DMS53 treated with DMSO at 0.1 percent for 48 hours (cell line): ENCODE data around the gene ACOT12.
"Not testable (repeated sequence)": the region's sequence is repeated elsewhere in the genome, so short reads cannot be mapped to it uniquely, and the experiment has no call there.

ENCODE experiments used
- DNase-seq: peaks from one replicate; lab custom pipeline; 2025; ENCODE audit not compliant: unreplicated experiment; lab: John Stamatoyannopoulos, UW

Gene ACOT12

GRCh38 chr5:81297531-81297930 is 96.4 kb downstream of the ACOT12 start:
- no peak for DNase-seq

GRCh38 chr5:81294021-81294420 is 99.9 kb downstream of the ACOT12 start:
- not testable (repeated sequence) for DNase-seq

- DNase-seq = no peak
Measured at GRCh38 chr5:81292130-81292529, 101.8 kb downstream of the ACOT12 start.

- DNase-seq = no peak
Measured at GRCh38 chr5:81290146-81290545, 103.8 kb downstream of the ACOT12 start.

DNA sequence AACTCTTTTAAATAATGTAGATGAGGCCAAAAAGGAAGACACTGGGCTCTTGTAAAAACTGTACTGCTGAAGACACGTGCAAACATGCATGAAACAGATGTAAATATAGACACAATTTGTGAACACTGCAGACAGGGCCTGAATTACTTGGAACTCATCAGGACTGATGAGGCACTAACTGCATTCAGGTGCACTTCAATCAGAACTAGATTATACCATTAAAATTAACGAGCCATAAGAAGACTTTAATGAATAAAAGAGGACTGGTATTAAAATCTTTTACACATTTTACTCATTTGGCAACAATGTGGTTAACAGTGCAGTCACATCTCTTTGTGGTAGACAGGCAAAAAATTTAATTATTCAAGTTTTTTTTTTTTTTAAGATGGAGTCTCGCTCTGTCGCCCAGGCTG is 105.9 kb downstream of the ACOT12 start:
- DNase-seq = no peak

DNA sequence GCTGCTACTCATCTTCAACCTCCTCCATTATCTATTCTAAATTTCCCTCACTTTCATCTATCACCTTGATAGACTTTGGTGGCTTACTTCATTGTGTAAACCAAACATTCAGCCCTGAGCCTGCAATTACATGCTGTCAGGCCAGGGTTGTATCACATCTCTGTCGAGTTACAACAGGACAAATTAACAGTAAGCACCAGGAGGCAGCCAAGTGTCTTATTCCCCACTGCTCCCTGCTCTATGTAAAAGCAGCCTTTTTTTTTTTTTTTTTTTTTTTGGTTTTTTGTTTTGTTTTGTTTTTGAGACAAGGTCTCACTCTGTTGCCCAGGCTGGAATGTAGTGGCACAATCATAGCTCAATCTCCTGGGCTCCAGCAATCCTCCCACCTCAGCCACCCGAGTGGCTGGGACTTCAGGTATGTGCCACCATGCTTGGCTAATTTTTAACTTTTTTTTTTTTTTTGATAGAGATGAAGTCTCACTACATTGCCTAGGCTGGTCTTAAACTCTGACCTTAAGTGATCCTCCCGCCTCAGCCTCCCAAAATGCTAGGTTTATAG is 107.8 kb downstream of the ACOT12 start:
- DNase-seq = no peak

DNA sequence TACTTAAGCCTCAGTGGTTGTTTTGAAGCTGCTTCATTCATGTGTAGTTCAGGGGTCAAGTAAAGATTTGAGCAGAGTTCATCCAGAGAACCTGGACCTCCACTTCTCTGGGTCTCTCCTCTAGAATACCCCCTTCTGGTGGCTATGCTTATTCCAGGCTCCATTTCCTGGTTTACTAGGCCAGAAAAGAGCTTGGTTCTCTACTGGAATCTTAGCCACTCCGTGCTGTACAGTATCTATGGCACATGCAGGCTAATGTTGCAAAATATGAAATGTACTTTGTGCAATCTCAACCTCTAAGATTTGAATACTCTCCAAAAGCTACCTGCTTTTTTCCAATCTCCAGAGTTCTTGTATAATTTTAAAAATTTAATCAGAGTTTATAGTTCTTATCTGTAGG is 110.0 kb downstream of the ACOT12 start:
- DNase-seq = no peak
